Measurements from ENCODE around the gene VPREB3.

DNA sequence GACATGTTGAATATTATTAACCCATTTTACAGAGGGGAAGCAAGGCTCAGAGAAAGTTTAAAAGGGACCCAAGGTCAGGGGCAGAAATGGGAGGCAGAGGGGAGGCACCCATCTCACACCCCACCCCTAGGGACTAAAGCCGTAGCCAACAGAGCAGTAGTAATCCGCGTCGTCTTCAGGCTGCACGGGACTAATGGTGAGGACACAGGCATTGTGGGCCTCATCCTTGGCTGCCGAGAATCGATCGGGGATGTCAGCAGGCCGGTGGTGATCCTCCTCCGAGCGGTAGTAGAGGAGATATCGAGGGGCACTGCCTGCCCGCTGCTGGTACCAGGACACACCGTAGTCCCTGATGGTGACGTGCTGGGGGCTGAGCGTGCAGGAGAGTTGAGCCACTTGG, 1.5 kb downstream of the VPREB3 start:
- no peak for TF ChIP-seq POLR2A (IDR thresholded peaks at IDR 0.05)
- TF ChIP-seq, protein P1, sequence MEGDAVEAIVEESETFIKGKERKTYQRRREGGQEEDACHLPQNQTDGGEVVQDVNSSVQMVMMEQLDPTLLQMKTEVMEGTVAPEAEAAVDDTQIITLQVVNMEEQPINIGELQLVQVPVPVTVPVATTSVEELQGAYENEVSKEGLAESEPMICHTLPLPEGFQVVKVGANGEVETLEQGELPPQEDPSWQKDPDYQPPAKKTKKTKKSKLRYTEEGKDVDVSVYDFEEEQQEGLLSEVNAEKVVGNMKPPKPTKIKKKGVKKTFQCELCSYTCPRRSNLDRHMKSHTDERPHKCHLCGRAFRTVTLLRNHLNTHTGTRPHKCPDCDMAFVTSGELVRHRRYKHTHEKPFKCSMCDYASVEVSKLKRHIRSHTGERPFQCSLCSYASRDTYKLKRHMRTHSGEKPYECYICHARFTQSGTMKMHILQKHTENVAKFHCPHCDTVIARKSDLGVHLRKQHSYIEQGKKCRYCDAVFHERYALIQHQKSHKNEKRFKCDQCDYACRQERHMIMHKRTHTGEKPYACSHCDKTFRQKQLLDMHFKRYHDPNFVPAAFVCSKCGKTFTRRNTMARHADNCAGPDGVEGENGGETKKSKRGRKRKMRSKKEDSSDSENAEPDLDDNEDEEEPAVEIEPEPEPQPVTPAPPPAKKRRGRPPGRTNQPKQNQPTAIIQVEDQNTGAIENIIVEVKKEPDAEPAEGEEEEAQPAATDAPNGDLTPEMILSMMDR (IDR thresholded peaks at IDR 0.05): no peak

Data from body of pancreas (tissue), 4 donors.